Dedifferentiated amniotic fluid mesenchymal stem cell (primary cell): Measurements from ENCODE around the gene MLLT1.

Source experiments
- DNase-seq: peaks from one replicate; pipeline ENCODE4 v3.0.0-alpha.2; 2016; ENCODE audit errors: extremely low spot score

The MLLT1 gene

GRCh38 chr19:6275170-6275744, 4.5 kb downstream of the MLLT1 start:
- no peak for DNase-seq

DNA sequence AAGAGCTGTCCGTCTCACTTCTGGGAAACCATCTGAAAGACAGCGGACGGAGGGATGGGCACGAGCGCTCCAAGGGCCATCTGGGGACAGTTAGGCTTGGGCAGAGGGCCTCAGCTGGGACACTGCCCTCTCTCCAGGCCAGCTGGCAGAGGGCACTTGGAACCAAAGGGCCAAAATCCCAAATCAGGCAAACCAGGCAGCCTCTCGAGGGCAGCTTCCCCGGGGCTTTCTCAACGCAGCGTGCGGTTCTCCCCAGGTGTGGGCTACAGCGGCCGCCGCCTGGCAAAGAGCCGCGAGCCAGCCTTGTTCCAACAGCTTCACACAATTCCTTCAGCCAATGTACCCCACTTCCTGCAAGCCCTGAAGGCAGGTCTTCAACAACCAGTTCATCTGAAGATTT, 5.0 kb downstream of the MLLT1 start:
- no peak for DNase-seq

DNA sequence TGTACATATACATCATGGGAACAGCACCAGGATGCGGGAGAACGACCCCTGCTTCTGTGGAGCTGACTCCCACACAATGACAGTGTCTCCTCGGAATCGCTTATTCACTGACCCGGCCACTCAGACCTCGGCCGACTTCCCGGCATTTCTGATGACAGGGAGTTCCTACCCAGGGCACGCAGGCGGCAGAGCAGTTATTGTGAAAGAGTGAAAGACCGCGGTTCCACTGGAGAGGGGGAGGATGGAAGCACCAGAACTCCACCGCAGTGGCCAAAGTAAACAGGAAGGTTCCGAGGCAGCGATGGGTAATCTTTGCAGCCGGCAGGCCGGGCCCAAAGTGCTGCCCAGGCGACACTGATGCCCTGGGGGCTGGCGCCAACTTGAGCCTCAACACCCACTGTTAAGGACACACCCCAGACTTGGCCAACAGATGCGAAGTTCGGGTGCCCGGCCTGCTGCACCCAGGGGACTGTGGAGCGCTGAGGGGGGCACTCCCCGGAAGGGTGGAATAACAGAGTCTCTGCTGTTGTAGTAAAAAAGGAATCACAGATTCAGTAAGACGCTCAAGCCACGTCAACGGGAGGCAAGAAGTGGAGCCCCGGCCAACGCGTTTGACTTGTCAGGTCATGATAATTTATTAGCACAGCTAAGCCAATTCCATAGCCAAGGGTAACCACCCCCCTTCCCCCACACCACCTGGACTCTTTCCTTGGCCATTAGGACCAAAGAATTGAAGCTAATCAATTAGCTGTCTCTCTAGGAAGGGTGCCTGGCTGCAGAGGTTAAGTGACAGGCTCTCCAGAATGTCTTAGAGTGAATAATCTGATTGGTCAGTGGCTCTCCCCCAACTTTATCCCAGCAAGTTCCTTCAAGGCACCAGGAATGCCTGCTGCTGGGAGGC, 5.8 kb downstream of the MLLT1 start:
- DNase-seq: peak; percentile 91

GRCh38 chr19:6272913-6273600, 6.7 kb downstream of the MLLT1 start:
- no peak for DNase-seq

DNA sequence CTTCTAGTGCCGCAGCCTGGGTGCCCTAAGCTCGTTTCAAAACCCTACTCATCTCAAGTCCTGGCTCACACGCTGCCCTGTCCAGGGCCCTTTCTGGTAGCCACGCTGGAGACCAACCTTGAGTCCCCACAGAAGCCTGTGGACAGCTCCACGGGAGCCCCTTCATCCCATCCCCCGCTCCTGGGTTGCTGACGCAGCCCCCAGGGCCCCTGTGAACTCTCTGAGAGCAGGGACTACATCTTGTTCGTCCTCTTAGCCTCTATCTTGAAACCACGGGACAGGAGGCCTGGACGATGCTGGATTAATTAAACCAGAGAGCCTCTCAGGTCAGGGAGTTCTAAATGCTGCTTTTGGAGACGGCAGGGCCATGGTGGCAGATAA, 7.4 kb downstream of the MLLT1 start:
- DNase-seq: no peak

DNA sequence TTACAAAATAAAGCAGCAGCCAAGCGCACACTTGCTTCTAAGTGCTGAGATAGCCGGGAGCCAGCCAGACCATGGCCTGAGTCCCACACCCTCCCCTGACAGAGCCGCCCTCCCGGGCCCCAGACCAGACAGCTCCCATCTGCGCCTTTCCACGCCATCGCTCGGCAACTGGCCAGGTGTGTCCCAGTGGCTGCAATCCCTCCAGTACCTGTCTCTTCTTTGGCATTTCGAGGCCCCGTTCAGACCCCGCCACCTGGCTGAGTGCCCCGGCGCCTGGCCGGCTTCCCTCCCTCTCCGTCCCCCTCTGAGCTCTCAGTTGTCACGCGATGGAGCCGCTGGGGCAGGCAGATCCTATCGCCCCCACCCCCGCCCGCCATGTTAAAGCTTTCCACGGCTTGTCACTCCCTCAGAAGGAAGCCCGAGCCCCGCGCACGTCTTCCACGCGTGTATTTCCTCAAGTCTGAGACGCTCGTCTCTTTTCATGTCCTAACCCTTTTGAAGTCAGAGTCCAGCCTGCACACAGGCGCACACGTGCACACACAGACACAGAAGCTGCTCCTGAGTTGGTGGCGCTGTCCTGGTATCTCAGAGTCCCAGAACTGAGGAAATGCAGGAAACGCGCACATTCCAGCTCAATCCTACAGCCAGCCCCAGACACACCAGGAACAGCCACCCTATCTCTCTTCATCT, 7.9 kb downstream of the MLLT1 start:
- peak; percentile 70 for DNase-seq

GRCh38 chr19:6271251-6271650, 8.5 kb downstream of the MLLT1 start:
- no peak for DNase-seq

GRCh38 chr19:6270822-6271221, 9.0 kb downstream of the MLLT1 start:
- DNase-seq: no peak

DNA sequence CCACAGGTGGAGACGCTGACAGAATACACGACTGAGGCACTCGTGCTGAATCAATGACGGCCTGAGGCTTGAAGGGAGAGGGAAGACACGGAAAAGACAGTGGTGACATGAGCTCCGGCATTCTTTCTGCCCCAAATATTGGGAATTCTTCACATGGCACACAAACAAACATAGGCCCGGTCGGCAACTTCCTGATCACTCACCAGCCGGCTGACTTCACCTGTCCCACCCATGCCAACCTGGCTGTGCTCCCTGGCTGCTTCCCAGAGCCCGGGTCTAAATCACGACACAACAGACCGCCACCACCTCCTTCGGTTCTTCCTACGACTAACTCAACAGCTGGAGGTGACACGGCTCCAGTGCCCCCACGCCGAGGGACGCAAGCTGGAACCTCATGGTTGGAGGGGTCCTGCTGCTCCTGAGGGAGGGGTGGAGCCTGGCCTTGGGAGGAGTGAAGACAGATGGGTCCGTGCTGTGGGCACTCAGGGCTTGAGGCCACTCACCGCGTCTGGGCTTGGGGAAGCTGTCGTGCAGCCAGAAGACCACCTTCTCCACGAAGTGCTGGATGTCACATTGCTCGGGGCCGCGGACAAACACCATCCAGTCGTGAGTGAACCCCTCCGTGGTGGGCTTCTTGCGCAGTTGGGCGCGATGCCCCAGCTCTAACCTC, 9.6 kb downstream of the MLLT1 start:
- DNase-seq: no peak

DNA sequence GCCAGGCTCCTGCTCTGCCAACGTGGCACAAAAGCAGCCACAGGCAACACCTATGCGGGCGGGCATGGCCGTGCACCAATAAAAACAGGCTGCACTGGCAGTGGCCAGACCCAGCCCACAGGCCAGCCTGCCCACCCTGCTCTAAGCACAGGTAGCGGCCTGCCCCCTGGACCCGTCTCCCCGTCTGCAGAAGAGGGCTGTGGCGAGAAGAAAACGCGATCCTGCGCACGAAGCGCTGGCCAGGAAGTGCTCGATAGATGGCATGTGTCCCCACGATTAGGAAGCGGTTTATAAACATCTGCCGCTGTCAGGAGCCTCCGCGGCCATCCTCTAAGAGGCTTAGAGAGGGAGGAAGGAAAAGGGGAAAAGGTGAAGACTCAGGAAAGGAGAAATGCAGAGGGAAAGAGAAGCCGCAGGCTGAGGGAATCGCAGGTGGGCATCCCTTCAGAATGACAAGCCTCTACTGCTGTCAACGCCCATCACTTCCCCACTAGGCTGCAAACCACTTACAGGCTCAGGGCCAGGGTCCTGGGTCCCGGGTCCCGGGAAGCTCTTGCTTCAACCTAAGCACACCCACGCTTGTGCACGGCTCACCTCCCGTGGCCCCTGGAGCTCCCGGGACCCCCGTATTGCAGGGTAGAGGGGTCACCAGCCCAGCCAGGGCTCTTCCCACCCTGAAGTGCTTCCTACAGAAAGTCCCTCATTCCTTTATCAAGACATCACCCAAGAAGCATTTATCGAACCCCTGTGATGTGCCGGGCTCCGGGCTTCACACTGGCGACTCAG, 10.5 kb downstream of the MLLT1 start:
- no peak for DNase-seq

GRCh38 chr19:6268382-6268771, 11.4 kb downstream of the MLLT1 start:
- no peak for DNase-seq

GRCh38 chr19:6267552-6268381, 12.0 kb downstream of the MLLT1 start:
- DNase-seq: no peak

DNA sequence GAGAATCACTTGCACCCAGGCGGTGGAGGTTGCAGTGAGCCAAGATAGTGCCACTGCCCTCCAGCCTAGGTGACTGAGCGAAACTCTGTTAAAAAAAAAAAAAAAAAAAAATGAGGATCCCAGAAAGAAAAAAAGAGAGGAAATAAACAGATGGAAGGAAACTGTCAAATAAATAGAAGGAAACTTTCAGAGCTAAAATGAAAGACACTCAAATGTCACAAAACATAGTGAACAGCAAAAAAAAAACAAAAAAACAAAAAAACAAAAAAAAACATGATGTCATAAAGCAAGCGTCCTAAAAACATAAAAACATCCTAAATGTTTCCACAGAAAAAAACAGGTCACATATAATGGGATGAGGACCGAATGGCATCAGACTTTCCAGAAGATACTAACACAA, 15.0 kb downstream of the MLLT1 start:
- DNase-seq: no peak

- peak; percentile 16 for DNase-seq
Observed at GRCh38 chr19:6263735-6264444, 15.9 kb downstream of the MLLT1 start.

DNA sequence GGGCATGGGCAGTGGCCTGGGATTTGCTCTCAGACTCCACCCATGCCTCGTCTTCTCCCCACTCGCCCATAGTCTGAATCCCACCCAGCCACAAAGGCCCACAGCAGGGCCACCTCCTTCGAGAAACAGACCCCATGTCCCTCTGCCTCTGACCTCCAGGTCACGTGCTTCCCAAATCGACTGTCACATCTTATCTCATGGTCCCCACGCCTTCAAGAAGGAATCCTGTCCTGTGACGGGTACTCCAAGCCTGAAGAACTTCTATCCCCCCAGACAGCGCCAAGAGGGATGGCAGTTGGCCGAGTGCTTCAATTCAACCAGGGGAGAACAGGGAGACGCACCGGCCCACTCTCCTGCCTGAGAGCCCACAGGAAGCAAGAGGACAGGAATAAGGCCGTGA, 16.5 kb downstream of the MLLT1 start:
- DNase-seq: no peak

- DNase-seq: no peak
Observed at GRCh38 chr19:6262519-6262918, 17.3 kb downstream of the MLLT1 start.

DNA sequence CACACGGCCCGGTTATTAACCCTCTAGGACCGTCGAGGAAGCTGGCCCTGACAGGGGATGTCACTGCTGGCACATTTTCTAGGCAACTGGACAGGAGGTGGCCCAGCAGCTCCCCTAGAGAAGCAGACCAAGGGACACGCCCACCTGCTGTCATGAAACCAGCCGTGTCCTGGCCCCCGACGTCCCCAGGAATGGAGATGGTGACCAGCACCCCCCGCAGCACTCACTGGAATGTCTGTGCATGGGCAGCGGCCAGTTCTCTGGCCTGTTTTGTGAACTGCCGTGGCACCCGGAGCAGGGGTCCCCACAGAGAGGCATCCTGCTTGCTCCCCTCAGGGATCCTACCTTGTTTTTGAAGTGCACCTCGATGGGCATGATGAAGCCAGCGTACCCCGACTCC, 17.9 kb downstream of the MLLT1 start:
- no peak for DNase-seq

DNA sequence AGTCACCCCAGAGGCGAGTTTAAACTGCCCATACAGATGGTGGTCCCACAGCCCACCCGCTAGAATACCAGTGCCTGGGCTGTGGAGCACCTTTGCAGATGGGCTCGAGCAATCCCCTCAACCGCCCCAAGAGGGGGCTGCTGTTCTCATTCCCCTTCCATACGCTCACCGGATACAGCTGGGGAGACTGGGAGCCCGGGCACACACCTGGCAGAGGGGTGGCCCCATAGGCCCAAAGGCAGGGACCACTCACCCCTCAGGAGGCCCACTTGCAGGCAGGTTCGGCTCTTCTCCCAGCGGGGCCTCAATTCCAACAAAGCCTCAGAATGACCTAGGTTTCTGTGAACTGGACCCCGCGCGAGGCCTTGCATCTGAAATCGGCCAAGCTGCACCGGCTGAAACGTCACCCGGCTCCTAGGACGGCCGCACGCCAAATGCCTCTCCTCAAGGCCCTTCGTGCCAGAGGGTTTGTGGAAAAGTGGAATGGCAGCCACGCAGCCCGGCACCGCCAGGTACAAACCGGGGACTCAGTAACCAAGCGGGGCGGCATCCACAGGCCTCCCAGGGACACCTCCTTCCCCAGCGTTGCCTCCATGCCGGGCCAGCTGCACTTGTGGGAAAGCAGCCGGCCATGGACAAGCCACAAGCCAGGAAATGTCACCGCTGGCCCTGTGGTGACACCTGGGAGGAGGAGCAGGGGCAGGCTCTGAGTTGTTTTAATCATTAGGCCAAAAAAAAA, 18.7 kb downstream of the MLLT1 start:
- DNase-seq: no peak

GRCh38 chr19:6260376-6260775, 19.4 kb downstream of the MLLT1 start:
- DNase-seq: no peak
